ACHN (cell line): Measurements from ENCODE around the gene DCBLD1.

Source experiments
- DNase-seq: peaks from one replicate; pipeline ENCODE4 v3.0.0-alpha.2; 2015
- in situ Hi-C: cut with HindIII; loops from 2 replicates; pipeline ENCODE4 v1.10.0; 2017; ENCODE audit warnings: low sequenced_read_pairs, low pct_ligation_motif_present, low pct_unique_long_range_greater_than_20kb

Gene DCBLD1

GRCh38 chr6:117545161-117545595 is 62.7 kb downstream of the DCBLD1 start:
- DNase-seq: no peak
- in situ Hi-C loops: no loop called here

DNA sequence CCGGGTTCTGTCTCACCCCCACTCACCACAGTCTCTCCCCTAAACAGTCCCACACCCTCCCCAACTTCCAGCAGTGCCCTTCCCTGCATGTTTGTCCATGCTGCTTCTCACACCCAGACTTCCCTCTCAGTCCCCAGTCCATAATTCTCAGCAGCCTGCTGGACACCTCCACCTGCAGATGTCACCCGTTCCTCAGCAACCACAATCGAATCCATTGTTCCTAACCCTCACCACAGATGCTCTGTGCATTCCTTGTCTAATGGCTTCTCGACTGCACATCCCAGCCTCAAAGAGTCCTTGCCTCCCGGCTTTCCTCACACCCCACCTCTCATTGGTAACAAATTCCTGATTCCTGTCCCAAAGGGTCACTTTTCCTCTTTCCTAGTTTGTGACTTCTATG is 64.2 kb downstream of the DCBLD1 start:
- no peak for DNase-seq
- in situ Hi-C loops: no loop called here

GRCh38 chr6:117547688-117548621 is 65.5 kb downstream of the DCBLD1 start:
- peak; percentile 5 for DNase-seq
- in situ Hi-C loops: no loop called here

DNA sequence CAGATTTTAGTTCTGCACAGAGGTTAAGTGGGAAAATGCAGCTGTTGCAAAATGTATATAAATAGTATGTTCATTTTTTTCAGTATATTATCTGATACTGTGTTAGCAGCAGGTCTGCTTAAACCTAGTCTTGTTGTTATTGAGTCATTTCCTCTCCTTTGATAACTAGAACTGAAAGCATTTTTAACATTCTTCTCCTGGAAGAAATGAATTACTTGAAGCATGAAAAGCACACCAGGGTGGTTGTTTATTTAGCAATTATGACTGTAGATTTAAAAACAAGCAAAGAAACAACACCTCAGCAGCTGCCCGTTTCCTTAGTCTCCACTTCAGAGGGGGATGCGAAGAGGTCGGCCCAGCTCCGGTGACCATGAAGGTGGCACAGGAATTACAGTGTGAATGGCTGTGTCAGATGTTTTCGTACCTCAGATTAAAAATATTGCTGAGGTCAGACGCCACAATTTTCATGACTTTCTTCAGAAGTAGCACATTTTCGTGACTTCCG is 66.4 kb downstream of the DCBLD1 start:
- peak; percentile 49 for DNase-seq
- in situ Hi-C loops: no loop called here

GRCh38 chr6:117549611-117550010 is 67.1 kb downstream of the DCBLD1 start:
- DNase-seq: no peak
- in situ Hi-C loops: loop anchor here (25.0 kb wide), 1 partner anchor 87 kb away; no protein-coding TSS in a partner anchor

DNA sequence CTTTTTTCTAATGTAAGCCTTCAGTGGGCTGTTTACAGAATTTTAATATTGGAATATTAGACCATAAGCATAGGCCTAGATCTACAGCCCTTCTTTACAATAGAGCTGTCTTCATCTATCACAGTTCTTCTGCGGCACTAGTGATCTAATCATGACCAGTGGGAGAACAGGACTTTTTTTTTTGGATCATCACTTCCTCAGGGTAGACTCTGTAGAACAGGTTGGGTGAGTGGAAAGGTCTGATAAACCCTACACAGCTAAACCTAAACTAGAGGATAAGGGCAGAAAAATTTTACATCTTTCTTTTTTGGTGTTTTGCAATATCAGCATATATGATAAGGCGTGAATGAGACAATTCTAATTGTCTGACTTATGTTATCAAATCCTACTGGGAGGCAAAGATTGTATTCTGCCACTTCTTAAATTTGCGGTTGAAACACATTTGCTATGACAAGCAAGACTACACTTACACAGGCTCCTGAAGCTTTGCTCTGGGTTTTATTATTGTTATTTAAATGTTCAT is 67.7 kb downstream of the DCBLD1 start:
- in situ Hi-C loops: loop anchor here (25.0 kb wide), 1 partner anchor 88 kb away; no protein-coding TSS in a partner anchor
- DNase-seq: no peak

GRCh38 chr6:117550618-117551242 is 68.3 kb downstream of the DCBLD1 start:
- in situ Hi-C loops: loop anchor here (25.0 kb wide), 1 partner anchor 88 kb away; no protein-coding TSS in a partner anchor
- no peak for DNase-seq

GRCh38 chr6:117552618-117553017 is 70.1 kb downstream of the DCBLD1 start:
- in situ Hi-C loops: loop anchor here (25.0 kb wide), 1 partner anchor 90 kb away; no protein-coding TSS in a partner anchor
- DNase-seq: no peak

GRCh38 chr6:117553142-117553541 is 70.7 kb downstream of the DCBLD1 start:
- no peak for DNase-seq
- in situ Hi-C loops: loop anchor here (25.0 kb wide), 1 partner anchor 91 kb away; no protein-coding TSS in a partner anchor

DNA sequence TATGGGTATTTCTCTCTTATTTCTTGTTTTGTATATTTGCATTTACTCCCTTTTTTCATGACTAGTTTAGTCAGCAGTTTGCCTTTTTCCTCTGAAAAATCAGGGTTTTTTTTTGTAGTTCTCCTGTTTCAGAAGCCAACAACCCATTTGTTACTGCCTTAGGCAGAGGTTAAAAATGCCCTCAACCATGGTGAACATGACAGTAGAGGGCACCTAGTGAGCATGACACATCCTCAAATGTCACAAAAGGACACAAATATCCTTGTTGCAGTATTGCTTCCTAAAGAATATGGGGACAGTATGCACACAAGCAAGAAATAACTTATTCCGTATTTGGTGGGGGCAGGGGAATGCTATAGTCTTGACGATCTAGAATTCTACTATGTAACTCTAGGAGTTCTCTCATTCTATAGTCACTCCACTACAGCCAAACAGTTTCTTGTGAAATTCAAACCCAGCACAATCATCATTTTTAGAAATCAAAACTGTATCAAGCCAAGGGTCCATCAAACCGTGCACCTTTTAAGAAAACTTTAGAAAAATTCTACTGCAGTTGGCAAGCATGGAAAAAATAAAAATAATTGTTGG is 72.9 kb downstream of the DCBLD1 start:
- in situ Hi-C loops: loop anchor here (25.0 kb wide), 1 partner anchor 93 kb away; no protein-coding TSS in a partner anchor
- DNase-seq: no peak

- DNase-seq: peak; percentile 46
- in situ Hi-C loops: loop anchor here (25.0 kb wide), 1 partner anchor 94 kb away; no protein-coding TSS in a partner anchor
Measured at GRCh38 chr6:117555882-117556498, 73.5 kb downstream of the DCBLD1 start.

- DNase-seq: no peak
- in situ Hi-C loops: loop anchor here (25.0 kb wide), 1 partner anchor 96 kb away; no protein-coding TSS in a partner anchor
Measured at GRCh38 chr6:117557951-117558350, 75.5 kb downstream of the DCBLD1 start.

- in situ Hi-C loops: loop anchor here (25.0 kb wide), 1 partner anchor 97 kb away; no protein-coding TSS in a partner anchor
- no peak for DNase-seq
Measured at GRCh38 chr6:117558818-117559217, 76.3 kb downstream of the DCBLD1 start.

DNA sequence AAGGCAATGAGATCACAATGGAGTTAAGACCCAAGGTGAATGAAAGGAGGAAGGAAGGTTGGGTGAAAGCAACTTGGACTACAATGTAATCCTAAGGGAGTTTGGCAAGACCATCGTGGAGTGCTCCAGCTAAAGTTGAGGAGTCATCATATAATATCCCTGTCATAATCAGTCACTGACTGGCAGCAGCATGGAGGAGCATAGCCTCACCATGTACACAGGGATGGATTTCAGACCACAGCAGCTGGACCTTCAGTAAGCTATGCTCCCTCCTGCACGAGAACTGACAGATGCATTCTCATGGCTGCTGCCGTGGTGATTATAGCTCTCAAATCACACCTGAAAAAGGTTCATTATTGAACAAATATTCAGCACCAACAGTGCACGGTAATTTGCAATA is 76.8 kb downstream of the DCBLD1 start:
- in situ Hi-C loops: loop anchor here (25.0 kb wide), 1 partner anchor 97 kb away; no protein-coding TSS in a partner anchor

DNA sequence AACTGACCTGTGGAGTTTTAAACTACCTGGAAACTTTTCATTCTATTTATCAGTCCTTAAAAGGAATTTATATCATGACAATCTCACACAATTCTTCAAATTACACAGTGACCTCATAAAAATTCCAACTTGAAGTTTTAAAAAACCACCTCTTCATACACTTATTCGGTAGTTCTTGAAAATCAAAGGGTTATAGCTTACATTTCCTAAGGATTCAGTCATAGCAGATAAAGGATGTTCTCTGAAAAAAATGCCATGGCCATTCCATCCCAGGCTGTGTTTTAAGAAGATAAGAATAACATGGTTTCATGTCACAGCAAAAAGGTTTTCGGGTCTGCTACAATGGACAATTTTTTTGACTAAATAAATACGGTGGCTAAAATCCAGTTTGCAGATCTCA is 78.7 kb downstream of the DCBLD1 start:
- in situ Hi-C loops: loop anchor here (25.0 kb wide), 1 partner anchor 99 kb away; no protein-coding TSS in a partner anchor
- no peak for DNase-seq

More for the DNA sequence above, 76.8 kb downstream of the DCBLD1 start:
- no peak for DNase-seq

GRCh38 chr6:117564681-117565080 is 82.2 kb downstream of the DCBLD1 start:
- no peak for DNase-seq
- in situ Hi-C loops: loop anchor here (25.0 kb wide), 1 partner anchor 102 kb away; no protein-coding TSS in a partner anchor

DNA sequence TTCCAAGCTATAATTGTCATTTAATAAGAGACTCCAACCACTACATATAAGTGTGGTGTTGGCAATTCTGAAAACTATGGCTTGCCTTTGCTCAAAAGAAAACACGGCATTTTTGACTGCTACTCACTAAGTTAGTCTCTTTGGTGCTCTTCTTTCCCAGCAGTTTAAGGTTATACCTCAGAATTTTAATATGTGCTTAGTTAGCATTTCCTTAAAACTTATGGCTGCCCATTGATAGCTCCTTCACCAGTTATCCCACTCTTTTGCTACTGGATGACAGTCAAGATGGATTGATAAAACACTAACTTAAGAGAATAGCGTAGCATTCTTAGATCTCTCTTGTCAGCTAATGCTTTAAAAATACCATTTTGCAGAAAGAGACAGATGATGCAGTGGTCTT is 85.8 kb downstream of the DCBLD1 start:
- no peak for DNase-seq
- in situ Hi-C loops: loop anchor here (25.0 kb wide), 1 partner anchor 106 kb away; no protein-coding TSS in a partner anchor
